ENCODE measurements around the gene KRT7.
"Not testable (repeated sequence)": the region's sequence is repeated elsewhere in the genome, so short reads cannot be mapped to it uniquely, and the experiment has no call there.

- TF ChIP-seq GATA1 (IDR thresholded peaks at IDR 0.05; ENCODE audit: low read depth, low read length); POLR2A (IDR thresholded peaks at IDR 0.05; ENCODE audit: low read length): not testable (repeated sequence)
Observed at GRCh38 chr12:52240247-52240646, 7.2 kb downstream of the KRT7 start.
